Skin of body (tissue), 2 donors: Measurements from ENCODE around the gene ZSCAN21. TPM values are rescaled to one million over a fixed set of nuclear protein-coding genes. Genes with fewer than 3 reads are reported as not detected.

ENCODE experiments used
- DNase-seq: peaks from one replicate; lab custom pipeline; 2025; lab: John Stamatoyannopoulos, UW
- total RNA-seq: library from RNA; depleted of rRNA; stranded (reverse); fragments of >200 nt; gene quantifications from one replicate; pipeline ENCODE4 v1.2.3, GENCODE V29; 2014

Gene ZSCAN21
- total RNA-seq, 1 donor from 2014 or later, result 8.4 TPM

GRCh38 chr7:100027197-100027596 lies 22.4 kb upstream of the ZSCAN21 start:
- no peak for DNase-seq

- no peak for DNase-seq
These were observed 20.0 kb upstream of the ZSCAN21 start for GRCh38 chr7:100029596-100029995.

GRCh38 chr7:100033526-100033925 lies 16.0 kb upstream of the ZSCAN21 start:
- DNase-seq, result no peak

GRCh38 chr7:100034871-100035510 lies 14.6 kb upstream of the ZSCAN21 start:
- DNase-seq, result no peak

- no peak for DNase-seq
These were observed 13.7 kb upstream of the ZSCAN21 start for GRCh38 chr7:100035876-100036275.

GRCh38 chr7:100038326-100038725 lies 11.2 kb upstream of the ZSCAN21 start:
- no peak for DNase-seq

GRCh38 chr7:100040575-100040974 lies 9.0 kb upstream of the ZSCAN21 start:
- no peak for DNase-seq

GRCh38 chr7:100044718-100045117 lies 4.9 kb upstream of the ZSCAN21 start:
- no peak for DNase-seq

- no peak for DNase-seq
These were observed 894 bp upstream of the ZSCAN21 start for GRCh38 chr7:100048680-100049079.

- DNase-seq, result no peak
These were observed 2.0 kb downstream of the ZSCAN21 start for GRCh38 chr7:100051611-100052010.

- DNase-seq, result peak; percentile 40
These were observed 3.6 kb downstream of the ZSCAN21 start for GRCh38 chr7:100053215-100053614.

- DNase-seq, result no peak
These were observed 7.4 kb downstream of the ZSCAN21 start for GRCh38 chr7:100057006-100057405.

- no peak for DNase-seq
These were observed 9.7 kb downstream of the ZSCAN21 start for GRCh38 chr7:100059251-100059739.

- DNase-seq, result no peak
These were observed 12.1 kb downstream of the ZSCAN21 start for GRCh38 chr7:100061518-100062193.

GRCh38 chr7:100063376-100063775 lies 13.8 kb downstream of the ZSCAN21 start:
- no peak for DNase-seq

GRCh38 chr7:100064162-100064561 lies 14.6 kb downstream of the ZSCAN21 start:
- DNase-seq, result no peak

- no peak for DNase-seq
These were observed 16.0 kb downstream of the ZSCAN21 start for GRCh38 chr7:100065452-100066186.

GRCh38 chr7:100066953-100067352 lies 17.4 kb downstream of the ZSCAN21 start:
- no peak for DNase-seq

GRCh38 chr7:100069991-100070390 lies 20.4 kb downstream of the ZSCAN21 start:
- DNase-seq, result no peak

- no peak for DNase-seq
These were observed 21.6 kb downstream of the ZSCAN21 start for GRCh38 chr7:100071018-100071723.

- no peak for DNase-seq
These were observed 22.9 kb downstream of the ZSCAN21 start for GRCh38 chr7:100072462-100072861.

GRCh38 chr7:100074841-100075240 lies 25.3 kb downstream of the ZSCAN21 start:
- DNase-seq, result no peak
